ENCODE measurements around the gene CYP4Z1. TPM values are rescaled to one million over a fixed set of nuclear protein-coding genes. Genes with fewer than 3 reads are reported as not detected.
"Not testable (repeated sequence)": the region's sequence is repeated elsewhere in the genome, so short reads cannot be mapped to it uniquely, and the experiment has no call there.

Gene CYP4Z1
- total RNA-seq, 1 experiment from 2014 or later: not detected

DNA sequence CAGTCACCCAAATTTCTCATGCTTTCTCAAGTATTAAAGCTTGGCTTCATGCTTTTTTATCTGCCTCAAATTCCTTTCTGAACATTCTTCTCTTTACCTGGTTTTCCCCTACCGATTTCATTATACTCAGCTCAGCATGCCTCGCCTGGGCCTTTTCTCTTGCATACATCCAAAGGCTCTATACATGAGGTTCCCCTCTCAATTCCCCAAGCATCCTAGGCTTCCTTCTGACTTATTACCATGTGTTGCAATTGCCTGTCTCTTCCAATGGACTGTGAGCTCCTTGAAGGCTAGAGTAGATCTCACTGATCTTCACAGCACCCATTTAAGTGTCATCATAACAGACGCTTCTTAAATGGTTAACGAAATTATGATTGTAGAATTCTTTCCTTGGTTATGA is 46.1 kb downstream of the CYP4Z1 start:
- DNase-seq (ENCODE audit: low read depth): no peak
- in situ Hi-C loops (cut with HindIII; ENCODE audit: low pct_unique_long_range_greater_than_20kb, low sequenced_read_pairs): no loop called here

GRCh38 chr1:47121039-47121438 is 54.0 kb downstream of the CYP4Z1 start:
- in situ Hi-C loops (cut with HindIII; ENCODE audit: low pct_unique_long_range_greater_than_20kb, low sequenced_read_pairs): not testable (repeated sequence)

DNA sequence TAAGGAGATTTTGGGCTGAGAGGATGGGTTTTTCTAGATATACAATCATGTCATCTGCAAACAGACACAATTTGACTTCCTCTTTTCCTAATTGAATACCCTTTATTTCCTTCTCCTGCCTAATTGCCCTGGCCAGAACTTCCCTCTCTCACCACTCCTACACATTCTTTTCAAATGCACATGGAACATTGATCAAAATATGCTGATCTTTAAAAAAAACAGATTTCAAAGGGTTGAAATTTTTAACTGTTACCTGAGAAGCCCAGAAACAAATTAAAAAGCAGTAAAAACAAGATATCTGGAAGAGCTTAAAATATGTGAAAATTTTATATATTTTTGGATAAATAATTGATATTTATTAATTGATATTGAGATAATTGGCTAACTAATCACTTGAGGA is 57.8 kb downstream of the CYP4Z1 start:
- DNase-seq (ENCODE audit: low read depth); in situ Hi-C loops (cut with HindIII; ENCODE audit: low pct_unique_long_range_greater_than_20kb, low sequenced_read_pairs): not testable (repeated sequence)

More at GRCh38 chr1:47121039-47121438, 54.0 kb downstream of the CYP4Z1 start:
- not testable (repeated sequence) for DNase-seq (ENCODE audit: low read depth)

DNA sequence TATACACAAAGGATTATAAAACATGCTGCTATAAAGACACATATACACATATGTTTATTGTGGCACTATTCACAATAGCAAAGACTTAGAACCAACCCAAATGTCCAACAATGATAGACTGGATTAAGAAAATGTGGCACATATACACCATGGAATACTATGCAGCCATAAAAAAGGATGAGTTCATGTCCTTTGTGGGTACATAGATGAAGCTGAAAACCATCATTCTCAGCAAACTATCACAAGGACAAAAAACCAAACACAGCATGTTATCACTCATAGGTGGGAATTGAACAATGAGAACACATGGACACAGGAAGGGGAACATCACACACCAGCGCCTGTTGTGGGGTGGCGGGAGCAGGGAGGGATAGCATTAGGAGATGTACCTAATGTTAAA is 60.0 kb downstream of the CYP4Z1 start:
- in situ Hi-C loops (cut with HindIII; ENCODE audit: low pct_unique_long_range_greater_than_20kb, low sequenced_read_pairs): not testable (repeated sequence)

GRCh38 chr1:47128221-47128620 is 61.2 kb downstream of the CYP4Z1 start:
- in situ Hi-C loops (cut with HindIII; ENCODE audit: low pct_unique_long_range_greater_than_20kb, low sequenced_read_pairs): no loop called here
- no peak for DNase-seq (ENCODE audit: low read depth)

More for the DNA sequence above, 60.0 kb downstream of the CYP4Z1 start:
- DNase-seq (ENCODE audit: low read depth): not testable (repeated sequence)

DNA sequence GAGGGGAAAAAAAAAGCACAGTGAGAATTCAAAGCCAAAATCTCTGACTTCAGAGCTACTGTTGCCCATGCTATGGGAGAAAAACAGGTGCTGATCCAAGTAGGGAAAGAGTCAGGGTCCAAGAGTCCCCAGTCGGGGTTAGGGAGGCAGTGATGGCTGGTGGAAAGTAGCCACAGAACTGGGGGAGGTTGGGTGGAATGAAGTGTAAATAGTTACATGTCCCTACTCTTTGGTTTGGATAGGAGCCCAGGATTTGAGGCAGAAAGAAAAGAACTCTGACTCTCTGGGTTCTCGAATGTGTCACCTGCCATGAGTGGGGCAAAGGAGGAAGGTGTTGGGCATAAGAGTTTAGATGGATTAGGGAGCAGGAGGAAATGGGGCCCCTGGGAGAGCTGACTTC is 61.8 kb downstream of the CYP4Z1 start:
- DNase-seq (ENCODE audit: low read depth); in situ Hi-C loops (cut with HindIII; ENCODE audit: low pct_unique_long_range_greater_than_20kb, low sequenced_read_pairs): not testable (repeated sequence)

GRCh38 chr1:47129489-47130230 is 62.6 kb downstream of the CYP4Z1 start:
- DNase-seq (ENCODE audit: low read depth); in situ Hi-C loops (cut with HindIII; ENCODE audit: low pct_unique_long_range_greater_than_20kb, low sequenced_read_pairs): not testable (repeated sequence)

DNA sequence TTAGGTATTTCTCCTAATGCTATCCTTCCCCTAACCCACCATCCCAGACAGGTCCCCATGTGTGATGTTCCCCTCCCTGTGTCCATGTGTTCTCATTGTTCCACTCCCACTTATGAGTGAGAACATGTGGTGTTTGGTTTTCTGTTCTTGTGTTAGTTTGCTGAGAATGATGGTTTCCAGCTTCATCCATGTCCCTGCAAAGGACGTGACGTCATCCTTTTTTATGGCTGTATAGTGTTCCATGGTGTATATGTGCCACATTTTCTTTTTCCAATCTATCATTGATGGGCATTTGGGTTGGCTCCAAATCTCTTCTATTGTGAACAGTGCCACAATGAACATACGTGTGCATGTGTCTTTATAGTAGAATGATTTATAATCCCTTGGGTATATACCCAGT is 65.6 kb downstream of the CYP4Z1 start:
- in situ Hi-C loops (cut with HindIII; ENCODE audit: low pct_unique_long_range_greater_than_20kb, low sequenced_read_pairs); DNase-seq (ENCODE audit: low read depth): not testable (repeated sequence)

GRCh38 chr1:47137198-47137597 is 70.2 kb downstream of the CYP4Z1 start, which contains the start of gene CYP4A22:
TSS of gene CYP4A22 (plus strand) at chr1:47137441. CDS start at chr1:47137486, 45 bp downstream.
- in situ Hi-C loops (cut with HindIII; ENCODE audit: low pct_unique_long_range_greater_than_20kb, low sequenced_read_pairs): no loop called here
- DNase-seq (ENCODE audit: low read depth): no peak

GRCh38 chr1:47137925-47138615 is 71.0 kb downstream of the CYP4Z1 start:
- in situ Hi-C loops (cut with HindIII; ENCODE audit: low pct_unique_long_range_greater_than_20kb, low sequenced_read_pairs): no loop called here
- DNase-seq (ENCODE audit: low read depth): no peak

- in situ Hi-C loops (cut with HindIII; ENCODE audit: low pct_unique_long_range_greater_than_20kb, low sequenced_read_pairs); DNase-seq (ENCODE audit: low read depth): not testable (repeated sequence)
Measured at GRCh38 chr1:47140358-47140757, 73.3 kb downstream of the CYP4Z1 start.

DNA sequence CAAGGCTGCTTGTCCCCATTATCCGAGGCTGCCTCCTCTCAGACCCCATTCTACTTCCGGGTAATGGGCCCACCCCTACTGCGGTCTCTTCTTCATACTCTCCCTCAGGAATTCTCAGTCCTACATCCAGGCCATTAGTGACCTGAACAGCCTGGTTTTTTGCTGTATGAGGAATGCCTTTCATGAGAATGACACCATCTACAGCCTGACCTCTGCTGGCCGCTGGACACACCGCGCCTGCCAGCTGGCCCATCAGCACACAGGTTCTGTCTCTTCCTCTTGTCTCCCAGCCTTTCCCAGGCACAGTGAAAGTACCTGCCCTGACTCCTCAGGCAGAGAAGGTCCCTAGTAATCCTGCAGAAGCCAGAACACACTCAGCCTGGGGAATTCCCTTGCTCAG is 76.6 kb downstream of the CYP4Z1 start:
- DNase-seq (ENCODE audit: low read depth); in situ Hi-C loops (cut with HindIII; ENCODE audit: low pct_unique_long_range_greater_than_20kb, low sequenced_read_pairs): not testable (repeated sequence)

DNA sequence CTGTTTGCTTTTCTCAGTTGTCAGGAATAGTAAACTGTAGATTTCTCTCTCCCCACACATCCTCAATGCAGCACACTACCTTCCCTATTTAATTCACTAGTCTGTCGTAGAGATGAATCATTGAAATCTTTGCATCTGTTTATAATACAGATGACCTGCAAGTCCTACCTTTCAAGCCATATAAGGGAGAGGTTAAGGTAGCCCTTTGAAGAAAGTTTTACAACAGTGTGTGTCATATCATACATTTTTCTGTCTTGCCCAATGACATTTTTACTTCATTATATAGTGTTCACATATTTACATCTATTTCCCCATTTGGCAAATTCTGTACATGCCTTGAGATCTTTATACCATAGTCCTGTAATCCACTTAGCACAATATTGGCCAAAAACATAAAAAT is 79.5 kb downstream of the CYP4Z1 start:
- in situ Hi-C loops (cut with HindIII; ENCODE audit: low pct_unique_long_range_greater_than_20kb, low sequenced_read_pairs); DNase-seq (ENCODE audit: low read depth): not testable (repeated sequence)

DNA sequence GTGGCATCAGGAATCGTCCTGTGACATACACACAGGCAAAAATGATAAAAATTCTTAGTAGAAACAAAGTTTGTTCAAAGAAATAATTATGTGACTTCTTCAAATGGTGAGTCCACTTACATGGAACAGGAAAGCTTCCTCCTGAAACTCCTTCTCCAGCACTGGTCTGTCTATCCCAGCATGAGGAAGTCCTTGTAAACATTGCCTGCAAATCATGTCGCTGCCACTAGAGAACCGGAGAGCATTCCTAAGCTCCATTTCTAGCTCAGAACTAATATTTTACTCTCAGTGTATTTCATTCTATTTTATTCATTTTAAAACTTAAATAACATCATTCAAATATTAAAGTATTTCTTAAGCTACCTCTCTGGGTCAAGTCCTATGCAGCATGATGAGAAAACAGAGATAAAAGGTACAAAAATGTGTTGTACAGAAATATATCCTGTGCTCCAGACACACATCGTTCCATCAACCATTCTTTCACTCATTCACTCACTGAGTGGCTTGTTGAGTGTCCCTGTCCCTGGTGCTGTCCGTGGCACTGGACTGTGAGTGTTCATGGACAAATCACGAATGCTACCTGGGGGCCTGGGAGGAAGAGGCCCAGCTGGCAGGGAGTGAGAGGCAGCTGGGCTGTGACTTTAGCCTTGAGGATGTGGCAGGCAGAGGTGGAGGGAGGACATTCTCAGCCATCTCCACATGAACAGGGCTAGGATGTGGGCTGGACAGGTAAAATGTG is 80.2 kb downstream of the CYP4Z1 start:
- no peak for DNase-seq (ENCODE audit: low read depth)
- in situ Hi-C loops (cut with HindIII; ENCODE audit: low pct_unique_long_range_greater_than_20kb, low sequenced_read_pairs): no loop called here

DNA sequence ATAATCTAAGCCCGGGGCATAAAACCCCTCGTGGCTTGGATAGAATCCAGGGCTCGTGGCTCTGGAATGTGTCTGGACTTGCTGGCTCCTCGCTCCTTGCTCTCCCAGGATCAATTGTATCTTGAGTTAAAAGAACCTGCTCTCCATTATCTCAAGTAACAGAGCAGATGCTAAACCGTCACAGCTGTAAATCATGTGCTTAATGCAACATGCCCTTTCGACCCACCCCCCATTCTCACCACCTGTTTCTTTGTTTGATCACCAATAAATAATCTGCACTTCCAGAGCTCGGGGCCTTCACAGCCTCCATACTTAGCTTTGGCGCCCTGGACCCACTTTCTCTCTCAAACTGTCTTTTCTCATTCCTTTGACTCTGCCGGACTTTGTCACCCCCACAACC is 82.1 kb downstream of the CYP4Z1 start:
- DNase-seq (ENCODE audit: low read depth); in situ Hi-C loops (cut with HindIII; ENCODE audit: low pct_unique_long_range_greater_than_20kb, low sequenced_read_pairs): not testable (repeated sequence)

DNA sequence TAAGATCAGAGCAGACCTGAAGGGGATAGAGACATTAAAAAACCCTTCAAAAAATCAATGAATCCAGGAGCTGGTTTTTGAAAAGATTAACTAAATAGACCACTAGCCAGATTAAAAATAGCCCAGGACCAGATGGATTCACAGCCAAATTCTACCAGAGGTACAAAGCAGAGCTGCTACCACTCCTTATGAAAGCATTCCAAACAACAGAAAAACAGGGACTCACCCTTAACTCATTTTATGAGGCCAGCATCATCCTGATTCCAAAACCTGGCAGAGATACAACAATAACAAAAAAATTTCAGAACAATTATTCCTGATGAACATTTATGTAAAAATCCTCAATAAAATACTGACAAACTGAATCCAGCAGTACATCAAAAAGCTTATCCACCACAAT is 89.4 kb downstream of the CYP4Z1 start:
- in situ Hi-C loops (cut with HindIII; ENCODE audit: low pct_unique_long_range_greater_than_20kb, low sequenced_read_pairs); DNase-seq (ENCODE audit: low read depth): not testable (repeated sequence)

- DNase-seq (ENCODE audit: low read depth); in situ Hi-C loops (cut with HindIII; ENCODE audit: low pct_unique_long_range_greater_than_20kb, low sequenced_read_pairs): not testable (repeated sequence)
Measured at GRCh38 chr1:47157957-47158356, 90.9 kb downstream of the CYP4Z1 start.

GRCh38 chr1:47160716-47161115 is 93.7 kb downstream of the CYP4Z1 start:
- DNase-seq (ENCODE audit: low read depth): no peak
- in situ Hi-C loops (cut with HindIII; ENCODE audit: low pct_unique_long_range_greater_than_20kb, low sequenced_read_pairs): no loop called here
